ENCODE measurements around the gene CTTNBP2.

GRCh38 chr7:117818232-117818631, 55.0 kb downstream of the CTTNBP2 start:
- TF ChIP-seq EZH2 (IDR thresholded peaks at IDR 0.05; ENCODE audit: low read length, missing control alignments) = no peak
- TF ChIP-seq CTCF (conservative IDR thresholded peaks at IDR 0.05 in 1 of 2, IDR thresholded peaks at IDR 0.05 in 1 of 2; ENCODE audit: low read depth in 1 of 2, low read length in 2 of 2) = no peak

All from fibroblast of lung (primary cell).